ENCODE measurements around the gene RAB30.

- TF ChIP-seq CTCF (IDR thresholded peaks at IDR 0.05; ENCODE audit: low read depth, low read length, poor library complexity, severe bottlenecking), result no peak
- TF ChIP-seq EZH2phosphoT487 (IDR thresholded peaks at IDR 0.05; ENCODE audit: borderline replicate concordance, low read length), result no peak
Observed at GRCh38 chr11:83036701-83037100, 35.0 kb downstream of the RAB30 start.

All from DOHH2 (cell line).